Measurements from ENCODE around the gene DOK6.

DNA sequence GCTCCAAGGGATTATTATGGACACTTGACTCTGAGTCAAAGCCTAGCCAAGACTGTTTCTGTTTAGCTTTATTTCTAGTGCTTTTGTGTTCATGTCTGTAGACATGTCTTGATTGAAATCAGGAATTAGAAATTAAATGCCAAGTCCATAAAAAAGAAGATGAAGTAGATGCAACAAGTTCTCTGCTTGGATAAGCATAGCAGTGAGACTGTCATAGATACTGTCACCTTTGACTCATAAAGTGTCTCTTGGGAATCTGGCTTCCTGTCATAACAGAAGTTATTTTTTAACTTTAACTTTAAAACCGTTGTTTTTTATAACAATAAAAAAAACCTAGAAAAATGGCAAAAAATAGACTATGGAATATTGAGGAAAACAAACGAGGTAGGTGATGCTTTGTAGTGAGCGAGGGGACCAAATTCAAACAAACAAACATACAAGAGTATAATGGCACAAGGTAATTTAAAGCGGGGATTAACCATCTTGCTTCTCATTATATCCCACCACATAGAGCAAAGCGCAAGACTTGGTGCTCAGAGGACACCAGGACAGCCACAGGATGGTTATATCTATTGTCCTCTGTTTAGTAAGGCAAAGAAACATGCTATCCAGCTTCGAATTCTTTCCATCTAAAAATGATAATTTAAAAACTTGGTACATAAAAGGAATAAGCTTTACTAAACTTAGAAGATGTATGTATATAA is 482.4 kb downstream of the DOK6 start:
- TF ChIP-seq CTCF (IDR thresholded peaks at IDR 0.05) (no peak), EZH2 (IDR thresholded peaks at IDR 0.05) (no peak)
